ENCODE results near the gene ABCC3. TPM values are rescaled to one million over a fixed set of nuclear protein-coding genes. Genes with fewer than 3 reads are reported as not detected.

Gene ABCC3
- total and polyA plus RNA-seq, 8 donors = 13.6 to 1,043 (median 188) TPM

- DNase-seq = no peak
- H3K9me3 ChIP-seq = no peaks in the 10 kb centered on the region
- WGBS, 5 donors = 74 to 80% (median 77%) methylated on average over 10 of the region's 10 CpGs
- peaks cover 32 to 51% (median 34%) of the 10 kb centered on the region in 4 donors for H3K4me1 ChIP-seq
- no peaks in the 10 kb centered on the region for H3K27me3 ChIP-seq
- intact Hi-C loops (cut with DNase I; ENCODE audit: low total_unique reads) = no loop called here
- TF ChIP-seq POLR2A (IDR thresholded peaks at IDR 0.05) (no peak), POLR2AphosphoS5 (IDR thresholded peaks at IDR 0.05) (no peak), EP300 (IDR thresholded peaks at IDR 0.05) (no peak)
- TF ChIP-seq, protein P1, sequence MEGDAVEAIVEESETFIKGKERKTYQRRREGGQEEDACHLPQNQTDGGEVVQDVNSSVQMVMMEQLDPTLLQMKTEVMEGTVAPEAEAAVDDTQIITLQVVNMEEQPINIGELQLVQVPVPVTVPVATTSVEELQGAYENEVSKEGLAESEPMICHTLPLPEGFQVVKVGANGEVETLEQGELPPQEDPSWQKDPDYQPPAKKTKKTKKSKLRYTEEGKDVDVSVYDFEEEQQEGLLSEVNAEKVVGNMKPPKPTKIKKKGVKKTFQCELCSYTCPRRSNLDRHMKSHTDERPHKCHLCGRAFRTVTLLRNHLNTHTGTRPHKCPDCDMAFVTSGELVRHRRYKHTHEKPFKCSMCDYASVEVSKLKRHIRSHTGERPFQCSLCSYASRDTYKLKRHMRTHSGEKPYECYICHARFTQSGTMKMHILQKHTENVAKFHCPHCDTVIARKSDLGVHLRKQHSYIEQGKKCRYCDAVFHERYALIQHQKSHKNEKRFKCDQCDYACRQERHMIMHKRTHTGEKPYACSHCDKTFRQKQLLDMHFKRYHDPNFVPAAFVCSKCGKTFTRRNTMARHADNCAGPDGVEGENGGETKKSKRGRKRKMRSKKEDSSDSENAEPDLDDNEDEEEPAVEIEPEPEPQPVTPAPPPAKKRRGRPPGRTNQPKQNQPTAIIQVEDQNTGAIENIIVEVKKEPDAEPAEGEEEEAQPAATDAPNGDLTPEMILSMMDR (IDR thresholded peaks at IDR 0.05) = no peak
- no peak overlapping the region for H3K27ac ChIP-seq
- H3K36me3 ChIP-seq = peaks cover 0 to 17% (median 0%) of the 10 kb centered on the region in 4 donors
- H3K4me3 ChIP-seq = no peak overlapping the region
These were observed 29.2 kb downstream of the ABCC3 start for GRCh38 chr17:50663812-50664374.

GRCh38 chr17:50664788-50665458 is 30.2 kb downstream of the ABCC3 start:
- Histone ChIP-seq H3K27ac (no peak overlapping the region), H3K36me3 (peaks cover 0 to 22% (median 4%) of the 10 kb centered on the region in 4 donors), H3K9me3 (no peaks in the 10 kb centered on the region), H3K4me3 (no peak overlapping the region), H3K4me1 (peaks cover 24 to 41% (median 26%) of the 10 kb centered on the region in 4 donors), H3K27me3 (no peaks in the 10 kb centered on the region)
- no peak for DNase-seq
- intact Hi-C loops (cut with DNase I; ENCODE audit: low total_unique reads) = no loop called here
- 83 to 89% (median 87%) methylated on average over 12 of the region's 12 CpGs for WGBS, 5 donors
- TF ChIP-seq POLR2A (IDR thresholded peaks at IDR 0.05) (no peak), POLR2AphosphoS5 (IDR thresholded peaks at IDR 0.05) (no peak), EP300 (IDR thresholded peaks at IDR 0.05) (no peak)
- TF ChIP-seq, protein P1 (IDR thresholded peaks at IDR 0.05) = no peak

DNA sequence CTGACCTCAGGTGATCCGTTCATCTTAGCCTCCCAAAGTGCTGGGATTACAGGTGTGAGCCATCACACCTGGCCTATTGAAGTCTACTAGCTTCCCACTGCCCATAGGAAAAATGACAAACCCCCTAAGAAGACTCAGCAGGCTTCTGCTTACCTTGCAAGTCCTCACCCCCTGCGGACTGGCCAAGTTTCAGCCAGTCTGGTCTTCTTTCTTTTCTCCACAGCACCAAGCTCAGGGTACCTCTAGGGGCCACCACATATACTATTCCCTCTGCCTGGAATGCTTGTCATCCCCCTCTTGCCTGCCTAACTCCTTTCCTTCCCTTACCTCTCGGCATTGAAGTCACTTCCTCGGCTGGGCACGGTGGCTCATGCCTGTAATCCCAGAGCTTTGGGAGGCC is 31.2 kb downstream of the ABCC3 start:
- intact Hi-C loops (cut with DNase I; ENCODE audit: low total_unique reads) = no loop called here
- WGBS, 5 donors = 73 to 92% (median 86%) methylated on average over 5 of the region's 5 CpGs
- H3K4me3 ChIP-seq = no peak overlapping the region
- H3K36me3 ChIP-seq = peaks cover 0 to 22% (median 5%) of the 10 kb centered on the region in 4 donors
- no peak overlapping the region for H3K27ac ChIP-seq
- TF ChIP-seq POLR2AphosphoS5 (IDR thresholded peaks at IDR 0.05) (no peak), EP300 (IDR thresholded peaks at IDR 0.05) (no peak), POLR2A (IDR thresholded peaks at IDR 0.05) (no peak)
- TF ChIP-seq, protein P1 (IDR thresholded peaks at IDR 0.05) = no peak
- no peaks in the 10 kb centered on the region for H3K27me3 ChIP-seq
- peaks cover 14 to 33% (median 17%) of the 10 kb centered on the region in 4 donors for H3K4me1 ChIP-seq
- DNase-seq = no peak
- no peaks in the 10 kb centered on the region for H3K9me3 ChIP-seq

- Histone ChIP-seq H3K36me3 (peaks cover 0 to 22% (median 5%) of the 10 kb centered on the region in 4 donors), H3K4me3 (no peak overlapping the region), H3K9me3 (no peaks in the 10 kb centered on the region), H3K4me1 (peaks cover 10 to 33% (median 12%) of the 10 kb centered on the region in 4 donors), H3K27me3 (no peaks in the 10 kb centered on the region), H3K27ac (no peak overlapping the region)
- no peak for TF ChIP-seq POLR2A (IDR thresholded peaks at IDR 0.05)
- no peak for TF ChIP-seq POLR2AphosphoS5 (IDR thresholded peaks at IDR 0.05)
- TF ChIP-seq EP300 (IDR thresholded peaks at IDR 0.05) = no peak
- TF ChIP-seq, protein P1 (IDR thresholded peaks at IDR 0.05) = no peak
- intact Hi-C loops (cut with DNase I; ENCODE audit: low total_unique reads) = no loop called here
- no peak for DNase-seq
- 91 to 94% (median 93%) methylated on average over 8 of the region's 8 CpGs for WGBS, 5 donors
These were observed 31.6 kb downstream of the ABCC3 start for GRCh38 chr17:50666316-50666715.

Measured in stomach (tissue), 9 donors.